Parathyroid adenoma (tissue), 2 donors: ENCODE results near the gene THSD4.

Source experiments
- H2AFZ ChIP-seq: fragments of 300-600 bp; sonication (generic); one replicate; pipeline ENCODE4 v1.7.0; 2017; ENCODE audit warnings: antibody characterized with exemption, mild to moderate bottlenecking
- H3K27ac ChIP-seq: fragments of 300-600 bp; sonication (generic); one replicate; pipeline ENCODE4 v1.7.0; 2017
- H3K27me3 ChIP-seq: fragments of 300-600 bp; sonication (generic); one replicate; pipeline ENCODE4 v1.7.0; 2017; ENCODE audit warnings: low read length; ENCODE audit not compliant: control insufficient read depth, insufficient read depth
- H3K36me3 ChIP-seq: fragments of 300-600 bp; sonication (generic); one replicate; pipeline ENCODE4 v1.7.0; 2017; ENCODE audit warnings: low read length; ENCODE audit not compliant: control insufficient read depth, insufficient read depth
- H3K4me1 ChIP-seq: fragments of 300-600 bp; sonication (generic); one replicate; pipeline ENCODE4 v1.7.0; 2017; ENCODE audit warnings: control low read depth
- H3K4me2 ChIP-seq: fragments of 300-600 bp; sonication (generic); one replicate; pipeline ENCODE4 v1.7.0; 2017; ENCODE audit warnings: low read length
- H3K4me3 ChIP-seq: fragments of 300-600 bp; sonication (generic); one replicate; pipeline ENCODE4 v1.7.0; 2017; ENCODE audit warnings: low read depth, low read length
- H3K79me2 ChIP-seq: fragments of 300-600 bp; sonication (generic); one replicate; pipeline ENCODE4 v1.7.0; 2017; ENCODE audit warnings: control low read depth
- H3K9ac ChIP-seq: fragments of 300-600 bp; sonication (generic); one replicate; pipeline ENCODE4 v1.7.0; 2017; ENCODE audit warnings: mild to moderate bottlenecking
- H3K9me3 ChIP-seq: fragments of 300-600 bp; sonication (generic); one replicate; pipeline ENCODE4 v1.7.0; 2017; ENCODE audit warnings: low read length; ENCODE audit not compliant: control insufficient read depth
- CTCF ChIP-seq: fragments of 300-600 bp; sonication (generic); IDR thresholded peaks from one replicate; pipeline ENCODE4 v1.7.0; 2017; ENCODE audit warnings: antibody characterized with exemption, mild to moderate bottlenecking
- donor health status: primary hyperparathyroidism.

THSD4 gene

GRCh38 chr15:71331173-71331572 is 215.9 kb downstream of the THSD4 start:
- Histone ChIP-seq H3K9me3 (no peaks in the 10 kb centered on the region), H3K79me2 (no peaks in the 10 kb centered on the region), H3K36me3 (no peaks in the 10 kb centered on the region), H3K9ac (no peak overlapping the region), H3K4me3 (no peak overlapping the region), H3K4me1 (no peaks in the 10 kb centered on the region), H2AFZ (no peak overlapping the region), H3K27me3 (no peaks in the 10 kb centered on the region), H3K27ac (no peak overlapping the region), H3K4me2 (no peak overlapping the region)
- TF ChIP-seq CTCF, result no peak

- Histone ChIP-seq H3K9me3 (no peaks in the 10 kb centered on the region), H3K79me2 (no peaks in the 10 kb centered on the region), H3K36me3 (no peaks in the 10 kb centered on the region), H3K9ac (no peak overlapping the region), H2AFZ (no peak overlapping the region), H3K4me3 (no peak overlapping the region), H3K4me1 (no peaks in the 10 kb centered on the region), H3K4me2 (no peak overlapping the region), H3K27me3 (no peaks in the 10 kb centered on the region), H3K27ac (no peak overlapping the region)
- no peak for TF ChIP-seq CTCF
These were observed 217.2 kb downstream of the THSD4 start for GRCh38 chr15:71332431-71333004.

DNA sequence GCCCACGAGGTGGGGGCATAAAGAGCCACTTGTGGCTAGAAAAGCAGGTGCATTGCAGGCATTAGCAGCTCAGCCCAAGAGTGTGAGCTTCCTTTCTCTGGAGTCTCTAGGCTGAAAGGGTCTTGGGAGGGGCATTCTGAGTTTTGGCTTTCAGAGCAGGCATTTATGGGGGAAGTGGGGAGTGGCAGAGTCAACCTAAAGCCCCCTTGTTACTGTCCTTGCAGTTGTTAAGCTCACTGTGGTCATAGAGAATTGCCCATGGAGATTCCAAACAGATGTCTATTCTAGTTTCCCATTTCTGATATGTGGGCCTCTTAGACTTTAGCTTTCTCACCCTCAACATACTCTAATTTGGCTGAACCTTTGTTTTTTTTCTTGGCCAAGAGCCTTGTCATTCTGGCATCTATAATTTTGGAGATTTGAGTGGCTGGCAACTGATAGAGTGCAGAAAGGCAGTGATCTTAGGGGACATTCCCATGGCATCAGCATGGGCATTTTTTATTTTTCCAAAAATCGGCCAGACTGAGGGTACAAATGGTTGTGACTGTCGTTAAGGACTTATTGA is 217.9 kb downstream of the THSD4 start:
- no peak overlapping the region for H3K27ac ChIP-seq

DNA sequence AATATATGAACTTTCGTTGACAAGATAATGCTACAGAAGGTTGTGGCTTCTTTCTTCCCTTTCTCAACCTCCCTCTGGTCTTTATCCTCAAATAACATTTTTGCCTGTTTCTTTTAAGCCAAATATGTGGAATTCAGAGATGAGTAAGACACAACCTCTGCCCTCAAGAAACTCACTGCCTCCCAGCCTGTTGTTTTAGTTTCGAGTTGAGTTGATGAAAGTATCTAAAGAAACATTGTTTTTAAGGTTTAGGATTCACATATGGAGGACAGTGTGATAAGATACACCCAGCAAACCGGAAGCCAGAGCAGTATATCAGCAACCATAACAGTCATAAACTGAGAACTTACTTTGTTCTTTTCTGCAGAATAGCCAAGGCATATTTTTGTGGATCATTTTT is 218.6 kb downstream of the THSD4 start:
- H3K27ac ChIP-seq, result no peak overlapping the region
- no peak for TF ChIP-seq CTCF
- H3K36me3 ChIP-seq, result no peaks in the 10 kb centered on the region
- no peaks in the 10 kb centered on the region for H3K4me1 ChIP-seq
- no peaks in the 10 kb centered on the region for H3K27me3 ChIP-seq
- no peaks in the 10 kb centered on the region for H3K79me2 ChIP-seq
- H2AFZ ChIP-seq, result no peak overlapping the region
- H3K9ac ChIP-seq, result no peak overlapping the region
- H3K9me3 ChIP-seq, result no peaks in the 10 kb centered on the region
- H3K4me2 ChIP-seq, result no peak overlapping the region
- H3K4me3 ChIP-seq, result no peak overlapping the region

More for the DNA sequence above, 217.9 kb downstream of the THSD4 start:
- Histone ChIP-seq H3K27me3 (no peaks in the 10 kb centered on the region), H3K4me2 (no peak overlapping the region), H3K9ac (no peak overlapping the region), H3K4me3 (no peak overlapping the region), H3K79me2 (no peaks in the 10 kb centered on the region), H3K4me1 (no peaks in the 10 kb centered on the region), H3K9me3 (no peaks in the 10 kb centered on the region), H3K36me3 (no peaks in the 10 kb centered on the region), H2AFZ (no peak overlapping the region)
- no peak for TF ChIP-seq CTCF

DNA sequence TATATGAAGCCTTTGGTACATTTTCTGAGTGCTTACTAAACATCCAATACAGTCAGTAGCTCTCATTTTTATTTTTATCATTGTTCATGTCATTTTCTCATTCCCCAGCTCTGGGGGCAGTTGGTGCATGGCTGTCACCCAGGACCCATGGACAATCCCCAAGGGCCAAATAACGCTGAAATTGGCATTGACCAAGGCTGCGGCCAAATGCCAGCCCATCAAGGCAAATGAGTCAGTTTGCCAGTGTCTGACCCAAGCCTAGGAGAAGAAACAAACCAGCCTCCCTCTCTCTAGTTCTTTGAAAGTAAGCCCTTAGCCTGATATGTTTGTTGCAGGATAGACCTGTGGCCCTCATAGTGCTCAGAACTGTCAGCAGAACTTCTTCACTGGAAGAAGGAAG is 219.2 kb downstream of the THSD4 start:
- no peak overlapping the region for H3K4me2 ChIP-seq
- no peak for TF ChIP-seq CTCF
- no peaks in the 10 kb centered on the region for H3K9me3 ChIP-seq
- no peaks in the 10 kb centered on the region for H3K27me3 ChIP-seq
- H3K79me2 ChIP-seq, result no peaks in the 10 kb centered on the region
- no peak overlapping the region for H2AFZ ChIP-seq
- no peak overlapping the region for H3K27ac ChIP-seq
- H3K9ac ChIP-seq, result no peak overlapping the region
- H3K4me1 ChIP-seq, result no peaks in the 10 kb centered on the region
- H3K36me3 ChIP-seq, result no peaks in the 10 kb centered on the region
- H3K4me3 ChIP-seq, result no peak overlapping the region
